ENCODE data around the gene PIK3R3. TPM values are rescaled to one million over a fixed set of nuclear protein-coding genes. Genes with fewer than 3 reads are reported as not detected.

PIK3R3 gene
- polyA plus RNA-seq, 2 of the 4 experiments (the other 2 are of a cell fraction) = 2.1 to 2.2 TPM

DNA sequence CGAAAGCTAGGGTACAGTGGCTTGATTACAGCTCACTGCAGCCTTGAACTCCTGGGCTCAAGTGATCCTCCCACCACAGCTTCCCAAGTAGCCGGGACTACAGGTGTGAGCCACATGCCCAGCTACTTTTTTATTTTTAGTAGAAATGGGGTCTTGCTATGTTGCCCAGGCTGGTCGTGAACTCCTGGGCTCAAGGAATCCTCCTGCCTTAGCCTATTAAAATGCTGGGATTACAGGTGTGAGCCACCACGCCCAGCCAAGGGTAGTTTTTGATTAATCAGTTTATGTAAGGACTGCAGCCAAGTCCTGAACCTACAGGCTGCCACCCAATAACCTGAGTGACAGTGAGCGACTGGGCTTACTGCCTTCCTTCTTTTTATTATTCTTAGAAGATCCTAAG is 88.3 kb downstream of the PIK3R3 start:
- ATAC-seq (no peak), FAIRE-seq (no peak), DNase-seq (ENCODE audit: low read depth in 1 of 2, low spot score in 1 of 2) (no peak)
- H3K4me2 ChIP-seq = no peak overlapping the region
- CTCF ChIA-PET = interaction anchor here (1.8 kb wide), 1 partner anchor 179 kb away, joined by 4 read pairs; no protein-coding TSS in a partner anchor
- 85% methylated on average over 5 of the region's 5 CpGs for WGBS (ENCODE audit: missing lambda C conversion rate)
- H3K4me1 ChIP-seq = no peaks in the 10 kb centered on the region
- TF ChIP-seq CHD4 (IDR thresholded peaks at IDR 0.05; ENCODE audit: borderline replicate concordance) = no peak
- no peak for TF ChIP-seq FOSB (CRISPR knock-in tag; IDR thresholded peaks at IDR 0.05)
- TF ChIP-seq ATOH8 (CRISPR knock-in tag; IDR thresholded peaks at IDR 0.05; ENCODE audit: low read depth) = no peak
- TF ChIP-seq ZC3H11A (IDR thresholded peaks at IDR 0.05) = no peak
- no peak for TF ChIP-seq TFCP2L1 (CRISPR knock-in tag; IDR thresholded peaks at IDR 0.05)
- no peak for TF ChIP-seq JUN (IDR thresholded peaks at IDR 0.05)
- TF ChIP-seq BHLHE40 (IDR thresholded peaks at IDR 0.05; ENCODE audit: low read depth, low read length) = no peak
- no peak for TF ChIP-seq FOSL2 (IDR thresholded peaks at IDR 0.05)
- no peak for TF ChIP-seq FOSL2 (CRISPR knock-in tag; IDR thresholded peaks at IDR 0.05)
- TF ChIP-seq POLR2A (IDR thresholded peaks at IDR 0.05; ENCODE audit: low read length) = no peak
- no peak overlapping the region for H3K27ac ChIP-seq
- H3K9me3 ChIP-seq = no peaks in the 10 kb centered on the region
- no peak overlapping the region for H3K4me3 ChIP-seq
- POLR2A ChIA-PET = no interaction called here

GRCh38 chr1:46043458-46044017 is 88.9 kb downstream of the PIK3R3 start:
- no peak for TF ChIP-seq TFCP2L1 (CRISPR knock-in tag; IDR thresholded peaks at IDR 0.05)
- no peak for TF ChIP-seq FOSB (CRISPR knock-in tag; IDR thresholded peaks at IDR 0.05)
- no peak for TF ChIP-seq BHLHE40 (IDR thresholded peaks at IDR 0.05; ENCODE audit: low read depth, low read length)
- no peak for TF ChIP-seq FOSL2 (IDR thresholded peaks at IDR 0.05)
- TF ChIP-seq FOSL2 (CRISPR knock-in tag; IDR thresholded peaks at IDR 0.05) = no peak
- TF ChIP-seq EHF (CRISPR knock-in tag; IDR thresholded peaks at IDR 0.05) = no peak
- no peak for TF ChIP-seq MAFK (IDR thresholded peaks at IDR 0.05; ENCODE audit: partially characterized antibody)
- TF ChIP-seq RARB (CRISPR knock-in tag; IDR thresholded peaks at IDR 0.05) = no peak
- TF ChIP-seq, protein P1, sequence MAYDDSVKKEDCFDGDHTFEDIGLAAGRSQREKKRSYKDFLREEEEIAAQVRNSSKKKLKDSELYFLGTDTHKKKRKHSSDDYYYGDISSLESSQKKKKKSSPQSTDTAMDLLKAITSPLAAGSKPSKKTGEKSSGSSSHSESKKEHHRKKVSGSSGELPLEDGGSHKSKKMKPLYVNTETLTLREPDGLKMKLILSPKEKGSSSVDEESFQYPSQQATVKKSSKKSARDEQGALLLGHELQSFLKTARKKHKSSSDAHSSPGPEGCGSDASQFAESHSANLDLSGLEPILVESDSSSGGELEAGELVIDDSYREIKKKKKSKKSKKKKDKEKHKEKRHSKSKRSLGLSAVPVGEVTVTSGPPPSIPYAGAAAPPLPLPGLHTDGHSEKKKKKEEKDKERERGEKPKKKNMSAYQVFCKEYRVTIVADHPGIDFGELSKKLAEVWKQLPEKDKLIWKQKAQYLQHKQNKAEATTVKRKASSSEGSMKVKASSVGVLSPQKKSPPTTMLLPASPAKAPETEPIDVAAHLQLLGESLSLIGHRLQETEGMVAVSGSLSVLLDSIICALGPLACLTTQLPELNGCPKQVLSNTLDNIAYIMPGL (CRISPR knock-in tag; IDR thresholded peaks at IDR 0.05; ENCODE audit: borderline replicate concordance) = no peak
- TF ChIP-seq, protein P2, sequence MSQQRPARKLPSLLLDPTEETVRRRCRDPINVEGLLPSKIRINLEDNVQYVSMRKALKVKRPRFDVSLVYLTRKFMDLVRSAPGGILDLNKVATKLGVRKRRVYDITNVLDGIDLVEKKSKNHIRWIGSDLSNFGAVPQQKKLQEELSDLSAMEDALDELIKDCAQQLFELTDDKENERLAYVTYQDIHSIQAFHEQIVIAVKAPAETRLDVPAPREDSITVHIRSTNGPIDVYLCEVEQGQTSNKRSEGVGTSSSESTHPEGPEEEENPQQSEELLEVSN (IDR thresholded peaks at IDR 0.05; ENCODE audit: borderline replicate concordance, low read depth) = no peak
- TF ChIP-seq PHF8 (IDR thresholded peaks at IDR 0.05; ENCODE audit: borderline replicate concordance, low read depth) = no peak
- TF ChIP-seq NFE2L2 (conservative IDR thresholded peaks at IDR 0.05; ENCODE audit: low read length) = no peak
- TF ChIP-seq TP53 (CRISPR knock-in tag; IDR thresholded peaks at IDR 0.05) = no peak
- no peak for TF ChIP-seq HES2 (IDR thresholded peaks at IDR 0.05)
- no peak for TF ChIP-seq GATA3 (IDR thresholded peaks at IDR 0.05; ENCODE audit: borderline replicate concordance)
- TF ChIP-seq HOXB5 (CRISPR knock-in tag; IDR thresholded peaks at IDR 0.05) = no peak
- TF ChIP-seq ZNF302 (CRISPR knock-in tag; IDR thresholded peaks at IDR 0.05) = no peak
- TF ChIP-seq ESRRA (IDR thresholded peaks at IDR 0.05; ENCODE audit: borderline replicate concordance, low read length) = no peak
- no peak for TF ChIP-seq ZC3H11A (IDR thresholded peaks at IDR 0.05)
- CTCF ChIA-PET = interaction anchor here (1.8 to 13.2 kb wide), 2 partner anchors 135 to 180 kb away, joined by 4 to 181 read pairs; partner anchors contain the start of genes P3R3URF and TSPAN1
- no peak for FAIRE-seq
- H3K9me3 ChIP-seq = no peaks in the 10 kb centered on the region
- H3K4me2 ChIP-seq = no peak overlapping the region
- POLR2A ChIA-PET = no interaction called here
- ATAC-seq = no peak
- 85% methylated on average over 11 of the region's 11 CpGs for WGBS (ENCODE audit: missing lambda C conversion rate)
- no peak overlapping the region for H3K27ac ChIP-seq
- H3K4me3 ChIP-seq = no peak overlapping the region
- no peaks in the 10 kb centered on the region for H3K4me1 ChIP-seq
- DNase-seq (ENCODE audit: low read depth in 1 of 2, low spot score in 1 of 2) = no peak

All from A549 (cell line).